Endothelial cell of umbilical vein (primary cell): Measurements from ENCODE around the gene IMPACT. TPM values are rescaled to one million over a fixed set of nuclear protein-coding genes. Genes with fewer than 3 reads are reported as not detected.

Experiments
- BruUV-seq: library from RNA; stranded (reverse); fragments of 400-500 nt; replicated peaks from 2 replicates; lab custom pipeline; 2021; lab: Mats Ljungman, UMichigan
- CTCF ChIA-PET: fragments of 300-600, 350-600 bp; sonication (Branson Sonifier 250); formaldehyde crosslinking; loops from one replicate; lab custom pipeline; 2021; ENCODE audit warnings: antibody characterized with exemption, inconsistent platforms; lab: Charles Lee
- POLR2A ChIA-PET: fragments of 300-600, 350-600 bp; sonication (Branson Sonifier 250); formaldehyde crosslinking; loops from one replicate; lab custom pipeline; 2021; ENCODE audit warnings: antibody characterized with exemption, inconsistent platforms; lab: Charles Lee
- DNase-seq: peaks from one replicate; pipeline ENCODE4 v3.0.0-alpha.2; 2011; ENCODE audit warnings: low read depth, low spot score
- FAIRE-seq: peaks from 2 replicates; lab custom pipeline; 2011; peaks lifted over from hg19 to GRCh38; lab: Jason Lieb, UNC
- H2AFZ ChIP-seq: 2 replicates; pipeline ENCODE4 v1.6.0; 2012; ENCODE audit warnings: low read depth, low read length, control low read depth, inconsistent platforms
- H3K27ac ChIP-seq: 2 replicates; pipeline ENCODE4 v1.5.1; 2011; ENCODE audit warnings: low read depth, mild to moderate bottlenecking, control low read depth, low read length, moderate library complexity; ENCODE audit not compliant: insufficient read depth
- H3K27me3 ChIP-seq, 2 experiments: 2 replicates each; pipeline versions ENCODE4 v1.6.0 to v1.6.1; 2011; ENCODE audit warnings: low read length in 2 of 2, mixed read lengths in 1 of 2; ENCODE audit not compliant: control insufficient read depth in 2 of 2, insufficient read depth in 2 of 2
- H3K36me3 ChIP-seq, 2 experiments: 2 replicates in 1 of 2; 3 replicates in 1 of 2; pipeline ENCODE4 v1.5.1; 2011; ENCODE audit warnings: low read length in 2 of 2, mild to moderate bottlenecking in 1 of 2, moderate library complexity in 1 of 2; ENCODE audit not compliant: control insufficient read depth in 2 of 2, insufficient read depth in 2 of 2; ENCODE audit errors: extremely low read depth in 1 of 2
- H3K4me1 ChIP-seq: 3 replicates; pipeline ENCODE4 v1.5.1; 2011; ENCODE audit warnings: mild to moderate bottlenecking, low read length; ENCODE audit not compliant: control insufficient read depth, insufficient read depth; ENCODE audit errors: extremely low read depth
- H3K4me2 ChIP-seq: 2 replicates; pipeline ENCODE4 v1.6.1; 2011; ENCODE audit warnings: low read length, control low read depth, mixed read lengths; ENCODE audit not compliant: insufficient read depth
- H3K4me3 ChIP-seq, 3 experiments: fragments of 200-600 bp in 1 of 3; sonication (generic), shearing (Covaris generic) in 1 of 3; replicated peaks in 1 of 3; 2 replicates each; pipeline ENCODE4 v1.5.1; 2011 to 2016; ENCODE audit warnings: control low read depth in 3 of 3, low read length in 3 of 3, mild to moderate bottlenecking in 2 of 3, inconsistent platforms in 1 of 3, low read depth in 1 of 3, moderate library complexity in 1 of 3; ENCODE audit not compliant: insufficient read depth in 1 of 3
- H3K79me2 ChIP-seq: 2 replicates; pipeline ENCODE4 v1.6.0; 2012; ENCODE audit warnings: low read length, inconsistent platforms; ENCODE audit not compliant: control insufficient read depth, insufficient read depth
- H3K9ac ChIP-seq: replicated peaks from 2 replicates; pipeline ENCODE3; 2011; ENCODE audit warnings: low read length, control low read depth; ENCODE audit not compliant: insufficient read depth; ENCODE audit errors: extremely low read depth
- H3K9me1 ChIP-seq: replicated peaks from 3 replicates; pipeline ENCODE4 v1.6.0; 2011; ENCODE audit warnings: mild to moderate bottlenecking, low read length; ENCODE audit not compliant: control insufficient read depth, insufficient read depth; ENCODE audit errors: extremely low read depth
- H3K9me3 ChIP-seq: replicated peaks from 2 replicates; pipeline ENCODE4 v1.5.1; 2012; ENCODE audit warnings: low read length, inconsistent platforms; ENCODE audit not compliant: control insufficient read depth, insufficient read depth
- H4K20me1 ChIP-seq: replicated peaks from 2 replicates; pipeline ENCODE3; 2011; ENCODE audit warnings: mild to moderate bottlenecking, low read length; ENCODE audit not compliant: control insufficient read depth, insufficient read depth; ENCODE audit errors: extremely low read depth
- EZH2 ChIP-seq: IDR thresholded peaks from 2 replicates; pipeline ENCODE4 v1.6.1; 2012; ENCODE audit warnings: borderline replicate concordance, low read depth, mild to moderate bottlenecking, moderate library complexity, low read length, inconsistent platforms; ENCODE audit not compliant: severe bottlenecking
- FOS ChIP-seq: IDR thresholded peaks from 2 replicates; pipeline ENCODE4 v1.6.1; 2011; ENCODE audit warnings: mild to moderate bottlenecking, low read length, moderate library complexity, borderline replicate concordance; ENCODE audit not compliant: insufficient read depth
- GATA2 ChIP-seq: IDR thresholded peaks from 2 replicates; pipeline ENCODE4 v1.7.0; 2011; ENCODE audit warnings: low read depth, mild to moderate bottlenecking, moderate library complexity, mixed read lengths, low read length; ENCODE audit not compliant: insufficient read length, insufficient read depth
- JUN ChIP-seq: IDR thresholded peaks from 2 replicates; pipeline ENCODE4 v1.6.1; 2011; ENCODE audit warnings: borderline replicate concordance, low read depth; ENCODE audit not compliant: insufficient read length, insufficient read depth
- MYC ChIP-seq: IDR thresholded peaks from one replicate; pipeline ENCODE4 v1.6.1; 2011; ENCODE audit warnings: mild to moderate bottlenecking, low read depth, low read length
- POLR2A ChIP-seq: IDR thresholded peaks from 2 replicates; pipeline ENCODE4 v1.6.1; 2012; ENCODE audit warnings: low read depth, mild to moderate bottlenecking, control low read depth, low read length
- POLR2AphosphoS5 ChIP-seq: IDR thresholded peaks from 2 replicates; pipeline ENCODE4 v1.6.1; 2012; ENCODE audit warnings: low read depth, mild to moderate bottlenecking, control low read depth, low read length, moderate library complexity; ENCODE audit not compliant: insufficient read depth
- dilution Hi-C: fragments of 300-500 bp; cut with MboI; formaldehyde crosslinking; loops from one replicate; pipeline ENCODE4 v1.15.0; 2019; ENCODE audit warnings: low sequenced_read_pairs; ENCODE audit not compliant: extremely low pct_ligation_motif_present
- intact Hi-C: fragments of 100-400 bp; cut with micrococcal nuclease; formaldehyde crosslinking; loops from one replicate; pipeline ENCODE4 v1.10.0; 2022
- polyA plus RNA-seq, 4 experiments: library from polyadenylated mRNA; depleted of rRNA in 3 of 4; stranded (reverse) in 3 of 4; unstranded in 1 of 4; fragments of >200 nt; gene quantifications; 2 replicates each; pipeline versions ENCODE4 v1.2.1 to v1.2.3, GENCODE V29; 2011 to 2012; ENCODE audit warnings: missing spikeins in 1 of 4
- small RNA-seq: library from RNA; depleted of rRNA; stranded (forward); fragments of <200 nt; gene quantifications from one replicate; pipeline ENCODE3, GENCODE V24; 2012; ENCODE audit warnings: low replicate concordance, low read depth; ENCODE audit not compliant: insufficient read depth, insufficient read length
- total RNA-seq: library from RNA; stranded (reverse); gene quantifications from 2 replicates; pipeline ENCODE4 v1.2.3, GENCODE V29; 2021
- TF ChIP-seq, protein P1 (sequence below): IDR thresholded peaks from 2 replicates; pipeline ENCODE4 v1.6.1; 2011; ENCODE audit not compliant: insufficient read depth, insufficient read length
- TF ChIP-seq, protein P2 (sequence below), 2 donors: IDR thresholded peaks; 1 replicate in 1 of 2; 2 replicates in 1 of 2; pipeline ENCODE4 v1.5.1; 2011; ENCODE audit warnings: low read length in 2 of 2, mild to moderate bottlenecking in 2 of 2, moderate library complexity in 2 of 2, control low read depth in 1 of 2, inconsistent platforms in 1 of 2, low read depth in 1 of 2; ENCODE audit not compliant: insufficient read depth in 1 of 2; ENCODE audit errors: extremely low read depth in 1 of 2

IMPACT gene
- total and polyA plus RNA-seq, 2 donors (not counting 3 experiments of a cell fraction or from before 2014, with no cell fraction given) = 15.4 to 28.6 TPM

DNA sequence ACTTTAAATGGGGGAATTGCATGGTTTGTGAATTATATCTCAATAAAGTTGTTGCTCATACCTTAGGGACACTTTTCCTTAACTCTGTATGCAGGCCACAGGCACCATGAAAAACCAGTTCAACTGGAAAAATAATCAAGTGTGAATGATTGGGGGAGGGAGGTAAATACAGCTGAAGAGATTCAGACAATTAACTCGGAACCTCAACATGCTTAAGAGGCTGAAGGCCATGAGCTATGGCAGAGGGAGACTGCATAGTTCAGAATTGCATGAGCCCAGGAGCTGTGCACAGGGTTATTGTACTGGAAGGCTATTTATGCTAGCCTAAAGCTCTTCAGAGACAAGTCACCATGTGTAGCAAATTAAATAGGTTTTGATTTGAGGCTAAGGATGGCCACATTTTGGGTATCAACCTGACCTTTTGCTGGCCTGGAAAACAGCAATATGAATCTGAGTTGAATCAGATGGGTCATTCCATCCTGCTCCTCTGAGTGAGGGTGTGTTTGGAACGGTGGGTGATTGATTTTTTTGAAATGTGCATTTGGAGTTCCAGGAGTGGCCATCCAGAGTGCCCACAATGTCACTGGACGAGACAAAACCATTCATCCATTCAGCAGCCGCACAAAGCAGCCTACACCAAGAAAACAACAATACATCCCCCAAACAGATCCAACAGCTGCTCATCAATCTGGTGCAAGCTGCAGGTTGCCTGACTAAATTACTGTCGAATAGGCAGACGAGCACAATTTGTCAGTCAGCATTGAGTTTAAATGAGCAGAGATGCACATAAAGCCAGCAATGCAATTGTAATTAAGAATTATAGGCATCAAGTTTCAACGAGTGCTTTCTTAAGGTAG is 76.4 kb downstream of the IMPACT start:
- Histone ChIP-seq H3K4me3 (no peak overlapping the region), H3K36me3 (no peaks in the 10 kb centered on the region), H3K9me1 (no peaks in the 10 kb centered on the region), H3K79me2 (no peaks in the 10 kb centered on the region), H3K27ac (no peak overlapping the region), H4K20me1 (no peaks in the 10 kb centered on the region), H3K27me3 (peaks cover 0 to 3% of the 10 kb centered on the region in 2 experiments), H3K4me1 (no peaks in the 10 kb centered on the region), H3K9me3 (no peaks in the 10 kb centered on the region), H2AFZ (no peak overlapping the region), H3K4me2 (no peak overlapping the region), H3K9ac (no peak overlapping the region)
- CTCF ChIA-PET = interaction anchor here (2.9 to 4.2 kb wide), 3 partner anchors 11 to 15 kb away, joined by 7 to 19 read pairs (median 9); no protein-coding TSS in a partner anchor
- no peak for DNase-seq
- no peak for TF ChIP-seq MYC
- TF ChIP-seq, protein P1, sequence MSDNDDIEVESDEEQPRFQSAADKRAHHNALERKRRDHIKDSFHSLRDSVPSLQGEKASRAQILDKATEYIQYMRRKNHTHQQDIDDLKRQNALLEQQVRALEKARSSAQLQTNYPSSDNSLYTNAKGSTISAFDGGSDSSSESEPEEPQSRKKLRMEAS = no peak
- TF ChIP-seq EZH2 = no peak
- no peak for TF ChIP-seq POLR2A
- TF ChIP-seq GATA2 = no peak
- TF ChIP-seq POLR2AphosphoS5 = no peak
- TF ChIP-seq FOS = no peak
- TF ChIP-seq, protein P2, sequence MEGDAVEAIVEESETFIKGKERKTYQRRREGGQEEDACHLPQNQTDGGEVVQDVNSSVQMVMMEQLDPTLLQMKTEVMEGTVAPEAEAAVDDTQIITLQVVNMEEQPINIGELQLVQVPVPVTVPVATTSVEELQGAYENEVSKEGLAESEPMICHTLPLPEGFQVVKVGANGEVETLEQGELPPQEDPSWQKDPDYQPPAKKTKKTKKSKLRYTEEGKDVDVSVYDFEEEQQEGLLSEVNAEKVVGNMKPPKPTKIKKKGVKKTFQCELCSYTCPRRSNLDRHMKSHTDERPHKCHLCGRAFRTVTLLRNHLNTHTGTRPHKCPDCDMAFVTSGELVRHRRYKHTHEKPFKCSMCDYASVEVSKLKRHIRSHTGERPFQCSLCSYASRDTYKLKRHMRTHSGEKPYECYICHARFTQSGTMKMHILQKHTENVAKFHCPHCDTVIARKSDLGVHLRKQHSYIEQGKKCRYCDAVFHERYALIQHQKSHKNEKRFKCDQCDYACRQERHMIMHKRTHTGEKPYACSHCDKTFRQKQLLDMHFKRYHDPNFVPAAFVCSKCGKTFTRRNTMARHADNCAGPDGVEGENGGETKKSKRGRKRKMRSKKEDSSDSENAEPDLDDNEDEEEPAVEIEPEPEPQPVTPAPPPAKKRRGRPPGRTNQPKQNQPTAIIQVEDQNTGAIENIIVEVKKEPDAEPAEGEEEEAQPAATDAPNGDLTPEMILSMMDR (IDR thresholded peaks at IDR 0.05; ENCODE audit: extremely low read depth in 1 of 2, insufficient read depth in 1 of 2, low read depth in 1 of 2, low read length in 2 of 2) = no peak
- no peak for TF ChIP-seq JUN
- POLR2A ChIA-PET = no interaction called here
- BruUV-seq = no TSS peak
- intact Hi-C loops (no loop called here), dilution Hi-C loops (no loop called here)
- FAIRE-seq = no peak

Small RNA genes within 50 kb of the gene (small RNA-seq; reads per million reads assigned to genes)
- gene RF00019 = not detected

Other genes with a start within 250 kb of the IMPACT start
- 12.7 and 16.5 TPM in 2 replicates for gene OSBPL1A, start 28.8 kb upstream of the IMPACT start, total RNA-seq
- 6.1 and 6.4 TPM in 2 replicates for gene OSBPL1A, start 28.8 kb upstream of the IMPACT start, polyA plus RNA-seq
- not detected in 2 replicates for gene HRH4, start 34.0 kb downstream of the IMPACT start, total RNA-seq
- gene HRH4, start 34.0 kb downstream of the IMPACT start, polyA plus RNA-seq = 0.03 TPM in 2 replicates